ENCODE results near the gene GPR176.

The GPR176 gene

GRCh38 chr15:39869254-39869653 lies 50.8 kb downstream of the GPR176 start:
- Histone ChIP-seq H3K4ac (ENCODE audit: low read length) (no peak overlapping the region), H3K27me3 (ENCODE audit: control insufficient read depth in 3 of 3, insufficient read depth in 3 of 3, low read depth in 1 of 3, low read length in 3 of 3) (peaks cover 0 to 11% (median 0%) of the 10 kb centered on the region in 3 experiments), H3K23ac (ENCODE audit: low read depth, low read length, poor library complexity) (no peak overlapping the region), H3K4me3 (ENCODE audit: low read length in 2 of 2) (no peak overlapping the region), H4K8ac (ENCODE audit: low read depth, low read length) (no peak overlapping the region), H4K91ac (ENCODE audit: low read depth, low read length, poor library complexity) (no peak overlapping the region), H2AFZ (ENCODE audit: low read length) (no peak overlapping the region), H3K18ac (ENCODE audit: low read length) (no peak overlapping the region), H2BK5ac (ENCODE audit: low read length) (no peak overlapping the region), H3K9me3 (replicated peaks in 1 of 2; ENCODE audit: control insufficient read depth in 2 of 2, insufficient read depth in 1 of 2, low read depth in 1 of 2, low read length in 2 of 2) (no peaks in the 10 kb centered on the region), H2BK15ac (ENCODE audit: low read length) (no peak overlapping the region), H3K4me1 (ENCODE audit: control insufficient read depth in 2 of 2, insufficient read depth in 1 of 2, low read depth in 1 of 2, low read length in 2 of 2) (peaks cover 0 to 3% of the 10 kb centered on the region in 2 donors), H2BK120ac (ENCODE audit: low read depth, low read length) (no peak overlapping the region), H3K4me2 (ENCODE audit: insufficient read depth, low read length, poor library complexity, severe bottlenecking) (no peak overlapping the region), H3K9ac (ENCODE audit: low read depth, low read length, poor library complexity) (no peak overlapping the region), H2AK5ac (ENCODE audit: low read depth, low read length) (no peak overlapping the region), H3K36me3 (replicated peaks in 1 of 2; ENCODE audit: control insufficient read depth in 2 of 2, insufficient read depth in 2 of 2, low read length in 2 of 2) (no peaks in the 10 kb centered on the region), H3K27ac (replicated peaks; ENCODE audit: low read length) (no peak overlapping the region), H2BK12ac (ENCODE audit: low read length) (no peak overlapping the region), H3K14ac (ENCODE audit: low read length) (no peak overlapping the region), H3K79me1 (ENCODE audit: low read depth, low read length) (no peaks in the 10 kb centered on the region)
- no CpG with 5 or more reads among the region's 4 CpGs for WGBS, 2 donors (ENCODE audit: extremely low coverage in 2 of 2, insufficient read length in 2 of 2, insufficient replicate concordance in 1 of 2)
- no peak for DNase-seq (ENCODE audit: low spot score)

GRCh38 chr15:39868396-39868795 lies 51.7 kb downstream of the GPR176 start:
- H3K79me1 ChIP-seq (ENCODE audit: low read depth, low read length) = no peaks in the 10 kb centered on the region
- no peak overlapping the region for H3K18ac ChIP-seq (ENCODE audit: low read length)
- H3K9me3 ChIP-seq (replicated peaks in 1 of 2; ENCODE audit: control insufficient read depth in 2 of 2, insufficient read depth in 1 of 2, low read depth in 1 of 2, low read length in 2 of 2) = no peaks in the 10 kb centered on the region
- no peak overlapping the region for H3K27ac ChIP-seq (replicated peaks; ENCODE audit: low read length)
- no peak for DNase-seq (ENCODE audit: low spot score)
- no peak overlapping the region for H4K8ac ChIP-seq (ENCODE audit: low read depth, low read length)
- no peak overlapping the region for H4K91ac ChIP-seq (ENCODE audit: low read depth, low read length, poor library complexity)
- H3K4me1 ChIP-seq (ENCODE audit: control insufficient read depth in 2 of 2, insufficient read depth in 1 of 2, low read depth in 1 of 2, low read length in 2 of 2) = peaks cover 0 to 3% of the 10 kb centered on the region in 2 donors
- H3K4ac ChIP-seq (ENCODE audit: low read length) = no peak overlapping the region
- no peak overlapping the region for H2AFZ ChIP-seq (ENCODE audit: low read length)
- no peaks in the 10 kb centered on the region for H3K36me3 ChIP-seq (replicated peaks in 1 of 2; ENCODE audit: control insufficient read depth in 2 of 2, insufficient read depth in 2 of 2, low read length in 2 of 2)
- H2BK120ac ChIP-seq (ENCODE audit: low read depth, low read length) = no peak overlapping the region
- no peak overlapping the region for H3K4me2 ChIP-seq (ENCODE audit: insufficient read depth, low read length, poor library complexity, severe bottlenecking)
- H2AK5ac ChIP-seq (ENCODE audit: low read depth, low read length) = no peak overlapping the region
- no peak overlapping the region for H2BK12ac ChIP-seq (ENCODE audit: low read length)
- H3K23ac ChIP-seq (ENCODE audit: low read depth, low read length, poor library complexity) = no peak overlapping the region
- H2BK15ac ChIP-seq (ENCODE audit: low read length) = no peak overlapping the region
- no peak overlapping the region for H3K14ac ChIP-seq (ENCODE audit: low read length)
- no peak overlapping the region for H3K4me3 ChIP-seq (ENCODE audit: low read length in 2 of 2)
- H2BK5ac ChIP-seq (ENCODE audit: low read length) = no peak overlapping the region
- H3K9ac ChIP-seq (ENCODE audit: low read depth, low read length, poor library complexity) = no peak overlapping the region
- no CpG with 5 or more reads among the region's 2 CpGs for WGBS, 2 donors (ENCODE audit: extremely low coverage in 2 of 2, insufficient read length in 2 of 2, insufficient replicate concordance in 1 of 2)
- H3K27me3 ChIP-seq (ENCODE audit: control insufficient read depth in 3 of 3, insufficient read depth in 3 of 3, low read depth in 1 of 3, low read length in 3 of 3) = peaks cover 0 to 11% (median 0%) of the 10 kb centered on the region in 3 experiments

GRCh38 chr15:39864116-39864515 lies 56.0 kb downstream of the GPR176 start:
- Histone ChIP-seq H3K23ac (ENCODE audit: low read depth, low read length, poor library complexity) (no peak overlapping the region), H3K4me1 (ENCODE audit: control insufficient read depth in 2 of 2, insufficient read depth in 1 of 2, low read depth in 1 of 2, low read length in 2 of 2) (peaks cover 0 to 2% of the 10 kb centered on the region in 2 donors), H3K9ac (ENCODE audit: low read depth, low read length, poor library complexity) (no peak overlapping the region), H3K4ac (ENCODE audit: low read length) (no peak overlapping the region), H2BK120ac (ENCODE audit: low read depth, low read length) (no peak overlapping the region), H2AFZ (ENCODE audit: low read length) (no peak overlapping the region), H2BK5ac (ENCODE audit: low read length) (no peak overlapping the region), H4K8ac (ENCODE audit: low read depth, low read length) (no peak overlapping the region), H3K18ac (ENCODE audit: low read length) (no peak overlapping the region), H3K27ac (replicated peaks; ENCODE audit: low read length) (no peak overlapping the region), H3K14ac (ENCODE audit: low read length) (no peak overlapping the region), H2BK15ac (ENCODE audit: low read length) (no peak overlapping the region), H3K9me3 (replicated peaks in 1 of 2; ENCODE audit: control insufficient read depth in 2 of 2, insufficient read depth in 1 of 2, low read depth in 1 of 2, low read length in 2 of 2) (no peaks in the 10 kb centered on the region), H3K79me1 (ENCODE audit: low read depth, low read length) (no peaks in the 10 kb centered on the region), H4K91ac (ENCODE audit: low read depth, low read length, poor library complexity) (no peak overlapping the region), H3K4me3 (ENCODE audit: low read length in 2 of 2) (no peak overlapping the region), H3K27me3 (ENCODE audit: control insufficient read depth in 3 of 3, insufficient read depth in 3 of 3, low read depth in 1 of 3, low read length in 3 of 3) (peaks cover 0 to 8% (median 0%) of the 10 kb centered on the region in 3 experiments), H2AK5ac (ENCODE audit: low read depth, low read length) (no peak overlapping the region), H3K4me2 (ENCODE audit: insufficient read depth, low read length, poor library complexity, severe bottlenecking) (no peak overlapping the region), H3K36me3 (replicated peaks in 1 of 2; ENCODE audit: control insufficient read depth in 2 of 2, insufficient read depth in 2 of 2, low read length in 2 of 2) (no peaks in the 10 kb centered on the region), H2BK12ac (ENCODE audit: low read length) (no peak overlapping the region)
- no peak for DNase-seq (ENCODE audit: low spot score)
- WGBS, 2 donors (ENCODE audit: extremely low coverage in 2 of 2, insufficient read length in 2 of 2, insufficient replicate concordance in 1 of 2) = no CpG with 5 or more reads among the region's 1 CpG

GRCh38 chr15:39860871-39861270 lies 59.2 kb downstream of the GPR176 start:
- no peaks in the 10 kb centered on the region for H3K36me3 ChIP-seq (replicated peaks in 1 of 2; ENCODE audit: control insufficient read depth in 2 of 2, insufficient read depth in 2 of 2, low read length in 2 of 2)
- H3K27me3 ChIP-seq (ENCODE audit: control insufficient read depth in 3 of 3, insufficient read depth in 3 of 3, low read depth in 1 of 3, low read length in 3 of 3) = no peaks in the 10 kb centered on the region
- H3K79me1 ChIP-seq (ENCODE audit: low read depth, low read length) = no peaks in the 10 kb centered on the region
- no peak overlapping the region for H2BK5ac ChIP-seq (ENCODE audit: low read length)
- H4K91ac ChIP-seq (ENCODE audit: low read depth, low read length, poor library complexity) = no peak overlapping the region
- H3K9ac ChIP-seq (ENCODE audit: low read depth, low read length, poor library complexity) = no peak overlapping the region
- no peak for DNase-seq (ENCODE audit: low spot score)
- no CpG with 5 or more reads among the region's 1 CpG for WGBS, 2 donors (ENCODE audit: extremely low coverage in 2 of 2, insufficient read length in 2 of 2, insufficient replicate concordance in 1 of 2)
- no peak overlapping the region for H3K23ac ChIP-seq (ENCODE audit: low read depth, low read length, poor library complexity)
- H3K14ac ChIP-seq (ENCODE audit: low read length) = no peak overlapping the region
- no peak overlapping the region for H2BK120ac ChIP-seq (ENCODE audit: low read depth, low read length)
- H4K8ac ChIP-seq (ENCODE audit: low read depth, low read length) = no peak overlapping the region
- H3K27ac ChIP-seq (replicated peaks; ENCODE audit: low read length) = no peak overlapping the region
- no peak overlapping the region for H3K4me2 ChIP-seq (ENCODE audit: insufficient read depth, low read length, poor library complexity, severe bottlenecking)
- no peak overlapping the region for H2BK12ac ChIP-seq (ENCODE audit: low read length)
- peaks cover 0 to 2% of the 10 kb centered on the region in 2 donors for H3K4me1 ChIP-seq (ENCODE audit: control insufficient read depth in 2 of 2, insufficient read depth in 1 of 2, low read depth in 1 of 2, low read length in 2 of 2)
- H3K18ac ChIP-seq (ENCODE audit: low read length) = no peak overlapping the region
- H3K9me3 ChIP-seq (replicated peaks in 1 of 2; ENCODE audit: control insufficient read depth in 2 of 2, insufficient read depth in 1 of 2, low read depth in 1 of 2, low read length in 2 of 2) = no peaks in the 10 kb centered on the region
- no peak overlapping the region for H2AK5ac ChIP-seq (ENCODE audit: low read depth, low read length)
- H2AFZ ChIP-seq (ENCODE audit: low read length) = no peak overlapping the region
- no peak overlapping the region for H3K4me3 ChIP-seq (ENCODE audit: low read length in 2 of 2)
- no peak overlapping the region for H2BK15ac ChIP-seq (ENCODE audit: low read length)
- H3K4ac ChIP-seq (ENCODE audit: low read length) = no peak overlapping the region

Measured in neuronal stem cell (in vitro differentiated cells).